Astrocyte (in vitro differentiated cells and primary cell): ENCODE measurements around the gene ATP2B2. TPM values are rescaled to one million over a fixed set of nuclear protein-coding genes. Genes with fewer than 3 reads are reported as not detected.

Experiments used
- DNase-seq: peaks from one replicate; pipeline ENCODE4 v3.0.0-alpha.2; 2010; ENCODE audit warnings: low read depth
- FAIRE-seq: peaks from 2 replicates; lab custom pipeline; 2011; peaks lifted over from hg19 to GRCh38; lab: Jason Lieb, UNC
- H2AFZ ChIP-seq: 2 replicates; pipeline ENCODE4 v1.6.0; 2012; ENCODE audit warnings: low read depth, low read length, inconsistent platforms
- H3K27ac ChIP-seq: 2 replicates; pipeline ENCODE4 v1.5.1; 2011; ENCODE audit warnings: low read depth, low read length, inconsistent platforms
- H3K27me3 ChIP-seq: 2 replicates; pipeline ENCODE4 v1.6.0; 2011; ENCODE audit warnings: low read length, inconsistent platforms; ENCODE audit not compliant: insufficient read depth
- H3K36me3 ChIP-seq: 2 replicates; pipeline ENCODE4 v1.5.1; 2011; ENCODE audit warnings: low read length, inconsistent platforms; ENCODE audit not compliant: insufficient read depth
- H3K4me1 ChIP-seq: 2 replicates; pipeline ENCODE4 v1.5.1; 2011; ENCODE audit warnings: low read length, inconsistent platforms; ENCODE audit not compliant: insufficient read depth
- H3K4me2 ChIP-seq: 2 replicates; pipeline ENCODE4 v1.6.0; 2012; ENCODE audit warnings: low read length, inconsistent platforms
- H3K4me3 ChIP-seq: 2 replicates; pipeline ENCODE4 v1.5.1; 2011; ENCODE audit warnings: low read depth, mild to moderate bottlenecking, low read length, inconsistent platforms; ENCODE audit not compliant: insufficient read depth
- H3K79me2 ChIP-seq: 2 replicates; pipeline ENCODE4 v1.6.0; 2012; ENCODE audit warnings: mild to moderate bottlenecking, low read length, inconsistent platforms; ENCODE audit not compliant: insufficient read depth
- H3K9ac ChIP-seq: 2 replicates; pipeline ENCODE4 v1.6.0; 2012; ENCODE audit warnings: mild to moderate bottlenecking, low read length, inconsistent platforms
- H3K9me3 ChIP-seq: 2 replicates; pipeline ENCODE4 v1.5.1; 2012; ENCODE audit warnings: low read depth, mild to moderate bottlenecking, low read length, inconsistent platforms; ENCODE audit not compliant: insufficient read depth
- H4K20me1 ChIP-seq: 2 replicates; pipeline ENCODE4 v1.6.0; 2012; ENCODE audit warnings: low read length, inconsistent platforms; ENCODE audit not compliant: insufficient read depth
- H3K27ac Mint-ChIP-seq: one replicate; pipeline ENCODE4 v1.8.0; 2021; ENCODE audit warnings: mild to moderate bottlenecking, mixed read lengths; ENCODE audit not compliant: unreplicated experiment
- H3K27me3 Mint-ChIP-seq: one replicate; pipeline ENCODE4 v1.8.0; 2021; ENCODE audit warnings: low read depth, mixed read lengths; ENCODE audit not compliant: unreplicated experiment
- H3K36me3 Mint-ChIP-seq: one replicate; pipeline ENCODE4 v1.8.0; 2021; ENCODE audit warnings: low read depth, mixed read lengths; ENCODE audit not compliant: unreplicated experiment
- H3K4me1 Mint-ChIP-seq: one replicate; pipeline ENCODE4 v1.8.0; 2021; ENCODE audit warnings: low read depth, mixed read lengths; ENCODE audit not compliant: unreplicated experiment
- H3K4me3 Mint-ChIP-seq: one replicate; pipeline ENCODE4 v1.8.0; 2021; ENCODE audit warnings: mild to moderate bottlenecking, moderate library complexity, mixed read lengths; ENCODE audit not compliant: unreplicated experiment
- H3K9me3 Mint-ChIP-seq: one replicate; pipeline ENCODE4 v1.8.0; 2021; ENCODE audit warnings: mild to moderate bottlenecking, mixed read lengths; ENCODE audit not compliant: unreplicated experiment
- CTCF ChIP-seq: IDR thresholded peaks from 2 replicates; pipeline ENCODE4 v1.5.1; 2011; ENCODE audit warnings: low read depth, mild to moderate bottlenecking, inconsistent platforms, low read length, moderate library complexity; ENCODE audit not compliant: insufficient read depth
- EZH2 ChIP-seq: IDR thresholded peaks from 2 replicates; pipeline ENCODE4 v1.6.1; 2012; ENCODE audit warnings: mild to moderate bottlenecking, low read length, inconsistent platforms; ENCODE audit not compliant: insufficient read depth
- total RNA-seq: library from RNA; stranded (reverse); gene quantifications from 2 replicates; pipeline ENCODE4 v1.2.1, GENCODE V29; 2021

Gene ATP2B2
- total RNA-seq, 1 donor from 2014 or later = 0.05 TPM

- peaks cover 12% of the 10 kb centered on the region for H3K79me2 ChIP-seq
- H3K27ac ChIP-seq = no peak overlapping the region
- no peaks in the 10 kb centered on the region for H3K27me3 Mint-ChIP-seq
- DNase-seq = no peak
- peaks cover 84% of the 10 kb centered on the region for H4K20me1 ChIP-seq
- H3K9me3 Mint-ChIP-seq = no peaks in the 10 kb centered on the region
- H3K36me3 ChIP-seq = peaks cover 78% of the 10 kb centered on the region
- H3K4me3 ChIP-seq = no peak overlapping the region
- peaks cover 24% of the 10 kb centered on the region for H3K36me3 Mint-ChIP-seq
- no peak overlapping the region for H3K4me3 Mint-ChIP-seq
- H3K27ac Mint-ChIP-seq = no peak overlapping the region
- peaks cover 8% of the 10 kb centered on the region for H3K4me1 Mint-ChIP-seq
- H2AFZ ChIP-seq = no peak overlapping the region
- no peaks in the 10 kb centered on the region for H3K27me3 ChIP-seq
- TF ChIP-seq EZH2 (no peak), CTCF (no peak)
- no peak for FAIRE-seq
- no peaks in the 10 kb centered on the region for H3K9me3 ChIP-seq
- H3K4me1 ChIP-seq = peaks cover 5% of the 10 kb centered on the region
- H3K4me2 ChIP-seq = no peak overlapping the region
- H3K9ac ChIP-seq = no peak overlapping the region
Observed at GRCh38 chr3:10305331-10305902, 200.0 kb downstream of the ATP2B2 start.

GRCh38 chr3:10304905-10305304, 200.5 kb downstream of the ATP2B2 start:
- Histone ChIP-seq H3K4me1 (peaks cover 3% of the 10 kb centered on the region), H3K9ac (no peak overlapping the region), H3K27ac (no peak overlapping the region), H3K27me3 (no peaks in the 10 kb centered on the region), H3K4me2 (no peak overlapping the region), H3K36me3 (peaks cover 81% of the 10 kb centered on the region), H2AFZ (no peak overlapping the region), H4K20me1 (peaks cover 84% of the 10 kb centered on the region), H3K4me3 (no peak overlapping the region), H3K79me2 (peaks cover 14% of the 10 kb centered on the region), H3K9me3 (no peaks in the 10 kb centered on the region)
- peaks cover 24% of the 10 kb centered on the region for H3K36me3 Mint-ChIP-seq
- no peak for DNase-seq
- no peaks in the 10 kb centered on the region for H3K27me3 Mint-ChIP-seq
- H3K4me1 Mint-ChIP-seq = peaks cover 5% of the 10 kb centered on the region
- H3K9me3 Mint-ChIP-seq = no peaks in the 10 kb centered on the region
- FAIRE-seq = no peak
- H3K27ac Mint-ChIP-seq = no peak overlapping the region
- H3K4me3 Mint-ChIP-seq = no peak overlapping the region
- TF ChIP-seq CTCF (no peak), EZH2 (no peak)

- no peak overlapping the region for H3K4me3 ChIP-seq
- Mint-ChIP-seq H3K4me1 (no peaks in the 10 kb centered on the region), H3K4me3 (no peak overlapping the region), H3K27me3 (no peaks in the 10 kb centered on the region), H3K36me3 (peaks cover 18% of the 10 kb centered on the region), H3K27ac (no peak overlapping the region), H3K9me3 (no peaks in the 10 kb centered on the region)
- no peak overlapping the region for H2AFZ ChIP-seq
- H3K27ac ChIP-seq = no peak overlapping the region
- peaks cover 19% of the 10 kb centered on the region for H3K79me2 ChIP-seq
- H3K27me3 ChIP-seq = no peaks in the 10 kb centered on the region
- no peak for TF ChIP-seq EZH2
- TF ChIP-seq CTCF = no peak
- H3K9ac ChIP-seq = no peak overlapping the region
- DNase-seq (no peak), FAIRE-seq (no peak)
- no peak overlapping the region for H3K4me2 ChIP-seq
- H3K9me3 ChIP-seq = no peaks in the 10 kb centered on the region
- H4K20me1 ChIP-seq = peaks cover 87% of the 10 kb centered on the region
- no peaks in the 10 kb centered on the region for H3K4me1 ChIP-seq
- H3K36me3 ChIP-seq = peaks cover 79% of the 10 kb centered on the region
Observed at GRCh38 chr3:10303785-10304184, 201.6 kb downstream of the ATP2B2 start.
